ENCODE measurements around the gene VWA2.

The VWA2 gene

DNA sequence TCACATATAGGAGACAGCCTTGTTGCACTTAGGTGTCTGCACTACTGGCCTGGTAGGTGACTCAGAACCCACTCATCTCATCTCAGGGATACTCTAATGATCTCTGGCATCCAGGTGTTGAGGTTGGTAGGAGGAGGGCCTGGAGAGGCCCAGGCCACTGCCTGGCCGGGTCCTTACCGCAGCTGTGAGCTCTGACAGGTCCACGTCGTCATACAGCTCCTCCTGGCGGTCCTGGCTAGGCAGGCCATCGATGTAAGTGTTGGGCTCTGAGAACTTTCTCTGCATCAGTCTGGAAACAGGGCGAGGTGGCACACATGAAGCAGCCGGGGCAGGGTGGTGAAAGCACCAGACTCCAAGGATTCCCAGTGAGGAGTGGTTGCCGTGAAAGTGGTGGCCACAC is 62.1 kb downstream of the VWA2 start:
- no peak for DNase-seq

DNA sequence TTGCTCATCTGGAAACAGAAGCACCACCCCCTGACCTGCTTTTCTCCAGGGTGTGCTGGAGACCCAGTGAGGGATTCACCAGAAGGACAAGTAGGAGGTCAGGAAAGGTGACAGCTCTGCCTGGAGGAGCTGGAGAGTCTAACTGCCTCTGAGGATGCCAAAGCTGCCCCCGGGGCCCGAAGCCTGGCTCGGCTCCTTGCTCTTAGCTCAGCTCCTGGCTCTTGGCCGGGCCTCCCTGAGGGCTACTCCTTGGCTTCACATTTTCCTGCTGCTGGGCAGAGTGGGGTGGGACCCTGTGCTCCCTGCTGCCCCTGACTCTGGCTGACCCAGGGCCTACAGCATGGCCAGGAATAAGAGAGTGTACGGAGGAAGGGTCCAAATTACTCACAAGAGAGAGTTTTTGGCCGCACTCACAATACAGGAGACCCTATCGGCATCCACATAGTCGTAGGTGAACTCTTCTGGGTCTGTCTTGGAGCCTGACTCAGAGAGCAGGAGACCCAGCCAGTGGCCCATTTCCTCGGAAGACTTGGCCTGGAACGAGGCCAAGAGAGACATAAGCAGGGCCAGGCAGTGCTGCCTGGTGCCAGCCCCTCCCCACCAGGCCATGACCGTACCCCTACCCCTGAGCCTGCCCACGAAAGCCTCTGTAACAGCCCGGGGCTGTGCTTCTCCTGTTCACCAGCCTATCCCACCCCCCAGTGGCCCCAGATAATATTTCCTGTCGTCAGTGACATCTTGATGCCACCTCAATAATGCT is 63.1 kb downstream of the VWA2 start:
- no peak for DNase-seq

GRCh38 chr10:114303556-114303955 is 64.5 kb downstream of the VWA2 start:
- no peak for DNase-seq

GRCh38 chr10:114304017-114304570 is 65.0 kb downstream of the VWA2 start:
- peak; percentile 51 for DNase-seq

GRCh38 chr10:114304571-114305421 is 65.7 kb downstream of the VWA2 start:
- DNase-seq: peak; percentile 46

DNA sequence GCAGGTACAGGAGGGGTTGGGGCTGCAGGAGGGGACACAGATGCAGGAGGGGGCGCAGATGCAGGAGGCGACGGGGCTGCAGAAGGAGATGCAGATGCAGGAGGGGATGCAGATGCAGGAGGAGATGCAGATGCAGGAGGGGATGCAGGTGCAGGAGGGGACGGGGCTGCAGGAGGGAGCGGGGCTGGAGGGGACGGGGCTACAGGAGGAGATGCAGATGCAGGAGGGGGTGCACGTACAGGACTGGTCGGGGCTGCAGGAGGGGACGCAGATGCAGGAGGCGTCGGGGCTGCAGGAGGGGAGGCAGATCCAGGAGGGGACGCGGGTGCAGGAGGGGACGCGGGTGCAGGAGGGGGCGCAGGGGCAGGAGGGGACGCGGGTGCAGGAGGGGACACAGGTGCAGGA is 66.5 kb downstream of the VWA2 start:
- no peak for DNase-seq

DNA sequence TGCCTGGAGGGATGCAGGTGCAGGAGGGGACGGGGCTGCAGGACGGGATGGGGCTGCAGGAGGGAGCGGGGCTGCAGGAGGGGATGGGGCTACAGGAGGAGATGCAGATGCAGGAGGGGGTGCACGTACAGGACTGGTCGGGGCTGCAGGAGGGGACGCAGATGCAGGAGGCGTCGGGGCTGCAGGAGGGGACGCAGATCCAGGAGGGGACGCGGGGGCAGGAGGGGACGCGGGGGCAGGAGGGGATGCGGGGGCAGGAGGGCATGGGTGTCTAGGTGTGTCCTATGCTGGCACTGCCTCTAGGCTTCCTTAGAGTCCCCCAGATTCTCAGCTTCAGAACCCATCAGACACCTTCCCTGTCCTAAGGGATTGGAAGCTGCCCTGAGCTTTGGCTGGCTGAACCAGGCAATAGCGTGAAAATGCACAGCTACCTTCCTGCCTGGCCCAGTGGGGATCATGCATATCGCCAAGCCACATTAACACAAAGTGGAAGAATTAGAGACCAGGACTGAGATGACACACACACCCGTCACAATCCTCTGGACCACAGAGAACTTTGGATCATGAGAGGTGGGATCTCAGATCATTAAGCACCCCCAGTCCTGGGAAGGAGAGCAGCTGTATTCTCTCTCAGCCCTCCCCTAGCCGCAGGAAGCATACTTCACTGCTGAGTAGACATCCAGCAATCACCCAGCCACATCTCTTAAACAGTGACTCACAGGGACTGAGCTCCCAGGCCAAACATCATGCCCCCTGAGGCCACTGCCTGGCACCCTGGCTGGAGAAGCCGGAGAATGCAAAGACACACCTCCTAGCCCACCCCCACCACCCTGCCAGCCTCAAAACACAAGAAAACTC is 67.3 kb downstream of the VWA2 start:
- peak; percentile 92 for DNase-seq

DNA sequence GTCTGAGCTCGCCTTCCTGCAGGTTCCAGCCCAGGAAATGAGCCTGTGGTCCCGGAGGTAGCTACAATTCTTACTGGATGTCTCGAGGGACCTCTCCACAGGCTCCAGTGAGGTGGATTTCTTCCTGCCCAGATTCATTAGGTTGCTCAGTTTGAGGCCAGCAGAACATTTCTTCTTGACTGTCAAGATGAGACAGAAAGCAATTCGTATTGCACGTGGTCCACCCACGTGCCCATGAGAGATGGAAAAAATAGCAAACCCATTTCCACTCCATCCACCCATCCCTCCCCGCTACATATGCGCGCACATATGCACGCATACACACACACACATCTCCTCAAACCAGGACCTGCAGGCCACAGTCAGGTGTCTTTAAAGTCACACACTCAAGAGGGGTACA is 68.7 kb downstream of the VWA2 start:
- no peak for DNase-seq

DNA sequence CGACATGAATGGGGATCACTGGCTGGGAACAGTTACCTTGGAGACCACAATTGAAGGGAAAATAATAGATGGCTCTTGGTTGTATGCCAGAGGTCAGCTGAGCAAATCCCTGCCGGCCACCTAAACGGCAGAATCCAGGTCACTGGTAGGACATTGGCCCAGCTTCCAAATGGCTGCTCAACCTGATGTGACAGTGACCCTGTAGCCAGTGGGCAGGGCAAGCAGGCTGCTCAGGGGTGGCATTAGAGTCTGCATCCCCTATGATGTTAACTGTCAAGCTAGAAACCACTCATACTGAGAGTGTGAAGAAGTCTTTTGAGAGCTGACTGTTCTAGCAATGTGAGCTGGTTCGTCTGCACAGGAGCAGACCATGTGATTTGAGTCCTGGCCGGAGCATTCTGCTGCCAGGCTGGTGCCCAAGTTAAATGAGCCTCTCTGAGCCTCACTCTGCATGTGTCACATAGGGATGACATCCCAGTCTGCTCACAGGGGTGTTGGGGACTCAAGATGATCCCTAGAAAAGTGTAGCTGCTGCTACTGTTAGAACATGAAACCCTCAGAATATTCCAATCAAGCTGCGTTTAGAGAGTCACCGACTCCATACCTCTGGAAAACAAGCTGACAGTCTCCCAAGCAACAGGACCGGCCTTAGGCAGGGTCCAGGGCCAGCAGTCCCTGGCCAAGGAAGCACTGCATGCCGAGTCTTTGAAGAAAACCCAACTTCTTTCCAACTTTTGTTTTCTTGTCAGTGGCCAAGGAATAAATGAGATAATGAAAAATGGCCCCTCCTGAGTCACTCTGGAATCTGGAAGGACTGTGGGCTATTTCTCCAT is 69.7 kb downstream of the VWA2 start:
- DNase-seq: no peak

- no peak for DNase-seq
Observed at GRCh38 chr10:114309364-114309651, 70.3 kb downstream of the VWA2 start.

DNA sequence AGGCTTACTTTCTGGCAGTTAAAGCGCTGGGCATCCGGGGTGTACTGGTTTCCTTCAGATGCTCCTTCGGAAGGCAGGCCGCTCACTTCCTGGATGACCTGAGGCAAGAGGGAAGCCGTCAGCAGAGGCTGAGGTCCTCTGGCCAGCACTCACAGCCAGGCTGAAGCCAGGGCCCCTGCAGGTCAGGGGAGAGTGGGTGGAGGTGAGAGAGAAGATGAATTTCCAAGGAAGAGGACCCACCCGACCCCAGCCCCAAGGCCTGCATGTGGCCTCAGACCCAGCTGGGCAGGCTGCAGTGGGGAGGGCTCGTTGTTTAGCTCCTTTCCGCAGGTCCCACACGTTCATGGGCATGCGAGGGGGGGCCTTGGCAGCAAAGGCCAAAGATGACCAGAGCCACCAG is 71.3 kb downstream of the VWA2 start:
- no peak for DNase-seq

DNA sequence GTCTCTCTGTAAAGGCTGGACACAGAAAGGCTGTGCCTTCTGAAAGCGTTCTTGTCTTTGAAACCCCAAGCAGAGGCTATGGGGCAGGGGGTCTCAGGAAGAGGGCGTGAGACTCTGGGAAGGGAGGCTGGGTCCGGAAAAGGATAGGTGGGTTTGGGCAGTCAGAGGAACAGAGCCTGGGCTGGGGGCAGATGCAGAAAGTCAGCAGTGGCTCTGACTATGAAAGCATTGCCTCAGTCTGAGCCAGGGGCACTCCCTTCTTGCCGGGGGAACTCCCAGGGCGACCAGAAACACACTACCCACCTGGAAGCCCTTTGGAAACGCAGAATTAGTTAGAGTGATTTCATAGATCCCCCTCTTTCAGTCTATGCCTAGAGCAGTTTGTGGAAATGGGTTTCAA is 72.0 kb downstream of the VWA2 start:
- no peak for DNase-seq

GRCh38 chr10:114311496-114312209 is 72.6 kb downstream of the VWA2 start:
- no peak for DNase-seq

DNA sequence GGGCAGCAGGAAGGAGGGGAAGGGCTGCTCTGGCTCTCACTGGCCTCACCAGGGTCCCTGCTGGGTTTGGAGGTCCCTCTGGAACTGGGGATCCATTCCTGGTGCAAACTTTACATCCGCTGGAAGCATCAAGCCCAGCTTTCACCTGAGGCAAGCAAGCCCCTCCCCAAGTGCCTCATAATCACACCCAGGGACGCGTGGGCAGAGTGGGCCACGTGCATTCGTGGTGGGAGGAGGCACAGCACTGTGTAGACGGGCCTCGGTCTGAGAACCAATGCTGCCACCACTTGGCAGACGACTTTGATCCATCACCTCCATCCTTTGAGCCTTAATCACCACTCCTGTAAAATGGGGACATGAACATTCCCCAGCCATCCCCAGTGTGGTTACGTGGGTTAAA is 74.1 kb downstream of the VWA2 start:
- no peak for DNase-seq

DNA sequence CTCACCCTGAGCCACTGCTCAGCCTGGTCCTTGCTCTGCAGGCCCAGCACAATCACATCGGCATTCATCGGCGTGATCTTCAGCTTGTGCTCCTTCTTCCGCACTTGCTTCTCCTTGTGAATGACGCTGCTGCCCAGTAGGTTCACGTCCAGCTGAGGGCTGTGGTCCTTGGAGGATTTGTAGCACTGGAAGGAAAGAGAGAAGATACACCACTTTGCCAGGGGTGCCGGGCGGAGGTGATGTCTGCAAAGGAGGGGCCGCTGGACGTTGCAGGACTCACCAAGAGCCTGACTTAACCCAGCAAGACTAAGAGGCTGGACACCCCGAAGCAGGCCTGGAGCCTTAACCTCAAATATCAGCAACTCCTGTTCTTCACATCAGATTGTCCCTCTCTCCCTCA is 74.8 kb downstream of the VWA2 start:
- no peak for DNase-seq

DNA sequence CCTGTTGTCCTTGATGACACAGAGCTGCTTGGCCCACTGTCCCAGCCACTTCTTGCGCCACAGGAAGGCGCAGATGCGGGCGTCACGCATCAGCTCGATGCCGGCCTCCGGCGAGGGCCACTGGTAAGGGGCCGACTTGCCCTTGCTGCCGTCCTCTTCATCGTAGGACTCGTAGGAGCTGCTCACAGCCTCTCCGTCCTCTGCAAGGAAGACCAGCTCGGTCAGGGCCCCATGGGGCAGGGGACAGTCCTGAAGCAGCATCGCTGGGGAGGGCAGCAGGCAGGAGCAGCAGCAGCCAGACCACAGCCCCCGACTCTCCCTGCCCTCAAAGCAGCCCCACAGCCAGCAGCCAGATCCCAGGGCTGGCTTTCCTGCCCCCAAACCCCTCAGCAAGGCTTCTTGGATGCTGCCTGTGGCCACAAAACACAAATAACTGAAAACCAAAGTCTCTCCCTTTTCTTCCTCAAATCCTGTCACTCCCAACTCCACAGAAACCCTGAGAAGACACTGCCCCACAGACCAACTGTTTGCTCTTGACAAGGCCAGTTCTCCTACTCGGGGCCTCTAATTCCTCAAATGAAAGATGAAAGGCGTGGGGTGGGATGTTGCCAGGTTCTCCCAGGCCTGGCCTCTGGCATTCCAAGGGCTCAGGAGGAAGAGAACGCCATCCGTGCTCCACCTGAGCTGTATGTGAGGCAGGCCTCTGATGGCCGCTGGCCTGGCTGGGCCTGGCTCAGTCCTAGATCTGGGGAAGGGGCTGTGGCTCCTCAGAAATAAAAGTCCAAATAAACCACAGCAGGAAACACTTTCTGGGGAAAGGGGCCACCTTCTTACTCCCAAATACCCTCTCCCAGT is 76.7 kb downstream of the VWA2 start:
- DNase-seq: no peak

- DNase-seq: no peak
Observed at GRCh38 chr10:114316744-114317143, 77.7 kb downstream of the VWA2 start.

- DNase-seq: no peak
Observed at GRCh38 chr10:114319406-114320248, 80.6 kb downstream of the VWA2 start.

GRCh38 chr10:114320249-114321116 is 81.4 kb downstream of the VWA2 start:
- DNase-seq: peak; percentile 68

Data from 8988T (cell line).